ENCODE data around the gene REC114.

- TF ChIP-seq CTCF (IDR thresholded peaks at IDR 0.05; ENCODE audit: extremely low read depth in 1 of 2, insufficient read depth in 1 of 2, low read depth in 1 of 2, low read length in 2 of 2) (no peak), EZH2 (IDR thresholded peaks at IDR 0.05; ENCODE audit: borderline replicate concordance, low read depth, low read length, severe bottlenecking) (no peak), POLR2A (IDR thresholded peaks at IDR 0.05; ENCODE audit: low read depth, low read length) (no peak), POLR2AphosphoS5 (IDR thresholded peaks at IDR 0.05; ENCODE audit: insufficient read depth, low read depth, low read length) (no peak), JUN (IDR thresholded peaks at IDR 0.05; ENCODE audit: borderline replicate concordance, insufficient read depth, insufficient read length, low read depth) (no peak), FOS (IDR thresholded peaks at IDR 0.05; ENCODE audit: borderline replicate concordance, insufficient read depth, low read length) (no peak), MAX (IDR thresholded peaks at IDR 0.05; ENCODE audit: insufficient read depth, insufficient read length) (no peak), MYC (IDR thresholded peaks at IDR 0.05; ENCODE audit: low read depth, low read length) (no peak), GATA2 (IDR thresholded peaks at IDR 0.05; ENCODE audit: insufficient read depth, insufficient read length, low read depth, low read length) (no peak)
Measured at GRCh38 chr15:73442421-73442820, 543 bp upstream of the REC114 start.
